ENCODE results near the gene UBXN1.

GRCh38 chr11:62665075-62665598, 13.7 kb downstream of the UBXN1 start, which contains the start of the genes C11orf98 and CSKMT:
- no peak for TF ChIP-seq ASH2L (IDR thresholded peaks at IDR 0.05; ENCODE audit: borderline replicate concordance, low read depth)
- no peak for TF ChIP-seq CTCF (IDR thresholded peaks at IDR 0.05 in 2 of 3, conservative IDR thresholded peaks at IDR 0.05 in 1 of 3; ENCODE audit: control insufficient read depth in 2 of 3, extremely low read depth in 1 of 3, insufficient read depth in 1 of 3, low read depth in 3 of 3, low read length in 3 of 3)
- TF ChIP-seq HCFC1 (IDR thresholded peaks at IDR 0.05; ENCODE audit: low read length): peak; percentile 30; the same call in 1 of the 2 replicates
- TF ChIP-seq FOXM1 (IDR thresholded peaks at IDR 0.05; ENCODE audit: low read depth, low read length): peak; percentile 48
- no peak for TF ChIP-seq RFX5 (IDR thresholded peaks at IDR 0.05; ENCODE audit: low read depth, low read length)
- TF ChIP-seq POLR2AphosphoS5 (IDR thresholded peaks at IDR 0.05; ENCODE audit: low read length): peak; percentile 100
- TF ChIP-seq TCF7 (IDR thresholded peaks at IDR 0.05; ENCODE audit: borderline replicate concordance): 0 out of 2 replicates have a peak, but pooled peaks have one; percentile 23
- TF ChIP-seq SIN3A (IDR thresholded peaks at IDR 0.05; ENCODE audit: low read depth, low read length): peak; percentile 84; the same call in 1 of the 2 replicates
- no peak for TF ChIP-seq MXI1 (IDR thresholded peaks at IDR 0.05; ENCODE audit: low read depth, low read length)
- peak; percentile 63 for TF ChIP-seq PBX3 (IDR thresholded peaks at IDR 0.05; ENCODE audit: insufficient replicate concordance, low read depth, low read length)
- no peak for TF ChIP-seq WRNIP1 (IDR thresholded peaks at IDR 0.05; ENCODE audit: borderline replicate concordance, low read depth, low read length)
